ENCODE measurements around the gene NVL. TPM values are rescaled to one million over a fixed set of nuclear protein-coding genes. Genes with fewer than 3 reads are reported as not detected.

NVL gene
- total and polyA plus RNA-seq, 2 of the 4 experiments (the other 2 are of a cell fraction): 16.5 to 18.4 TPM

GRCh38 chr1:224358237-224358636 lies 28.3 kb upstream of the NVL start:
- Histone ChIP-seq H3K4me1 (ENCODE audit: control insufficient read depth, insufficient read depth, low read length) (peaks cover 2% of the 10 kb centered on the region), H3K14ac (replicated peaks; ENCODE audit: low read depth, low read length) (0 out of 2 replicates have a peak overlapping the region, but pooled peaks have one; percentile 5), H3K9me3 (ENCODE audit: control insufficient read depth, insufficient read depth, low read length) (no peaks in the 10 kb centered on the region), H3K4me2 (ENCODE audit: low read depth, low read length) (peak overlapping the region; percentile 63; the same call in 1 of the 2 replicates), H2BK5ac (ENCODE audit: low read depth, low read length, poor library complexity, severe bottlenecking) (no peak overlapping the region), H3K27me3 (ENCODE audit: control insufficient read depth, insufficient read depth, low read length) (no peaks in the 10 kb centered on the region), H2BK15ac (ENCODE audit: low read depth, low read length) (no peak overlapping the region), H3K56ac (ENCODE audit: extremely low read depth, insufficient read depth, low read length) (no peak overlapping the region), H3K79me1 (ENCODE audit: low read depth in 1 of 2, low read length in 2 of 2) (peaks cover 17 to 46% of the 10 kb centered on the region in 2 experiments; a peak in 3 of 4 replicates), H4K91ac (ENCODE audit: insufficient read depth, low read depth, low read length) (no peak overlapping the region), H3K4me3 (ENCODE audit: insufficient read depth, low read depth, low read length) (no peak overlapping the region), H3K9me1 (ENCODE audit: insufficient read depth, low read length) (peaks cover 5% of the 10 kb centered on the region; the same call in 1 of the 2 replicates), H2AK9ac (replicated peaks; ENCODE audit: low read depth, low read length, poor library complexity) (no peak overlapping the region), H2AFZ (replicated peaks; ENCODE audit: low read length, poor library complexity) (no peak overlapping the region), H2BK120ac (ENCODE audit: low read depth, low read length) (no peak overlapping the region), H4K8ac (ENCODE audit: low read depth in 2 of 2, low read length in 2 of 2) (peak overlapping the region in 1 of 2 experiments; percentile 3; a peak in 1 of 4 replicates), H3K18ac (ENCODE audit: low read depth, low read length) (no peak overlapping the region), H2BK20ac (ENCODE audit: low read depth, low read length) (no peak overlapping the region), H4K5ac (ENCODE audit: low read depth, low read length) (no peak overlapping the region), H3K9ac (ENCODE audit: low read depth, low read length) (no peak overlapping the region; the same call in 1 of the 2 replicates), H3K36me3 (ENCODE audit: control insufficient read depth, insufficient read depth, low read length) (no peaks in the 10 kb centered on the region), H3K27ac (ENCODE audit: insufficient read depth, low read length) (no peak overlapping the region), H4K20me1 (ENCODE audit: insufficient read depth, low read length) (peaks cover 12% of the 10 kb centered on the region), H2AK5ac (ENCODE audit: low read depth, low read length) (no peak overlapping the region), H3K4ac (ENCODE audit: low read depth, low read length) (no peak overlapping the region), H3K23ac (ENCODE audit: low read depth, low read length) (peak overlapping the region; percentile 44; the same call in 1 of the 2 replicates)
- CTCF ChIA-PET: interaction anchor here (1.2 kb wide), 1 partner anchor 16 kb away, joined by 3 read pairs; no protein-coding TSS in a partner anchor
- BruUV-seq (replicated peaks): no TSS peak
- WGBS, 2 experiments (ENCODE audit: extremely low coverage in 2 of 2, insufficient read length in 1 of 2): no CpG with 5 or more reads among the region's 4 CpGs
- POLR2A ChIA-PET (ENCODE audit: unreplicated experiment): no interaction called here
- intact Hi-C loops (cut with micrococcal nuclease) (no loop called here), dilution Hi-C loops (cut with HindIII; ENCODE audit: low sequenced_read_pairs, unreplicated experiment) (no loop called here), in situ Hi-C loops (cut with MboI; ENCODE audit: low sequenced_read_pairs) (no loop called here)
- DNase-seq (no peak), ATAC-seq (ENCODE audit: low read depth) (no peak)
- TF ChIP-seq FOS (IDR thresholded peaks at IDR 0.05; ENCODE audit: low read depth, low read length) (no peak), BHLHE40 (IDR thresholded peaks at IDR 0.05; ENCODE audit: low read depth, low read length) (no peak), RCOR1 (IDR thresholded peaks at IDR 0.05; ENCODE audit: insufficient replicate concordance, low read length) (no peak), RFX5 (IDR thresholded peaks at IDR 0.05; ENCODE audit: low read depth, low read length) (no peak), NFE2L2 (IDR thresholded peaks at IDR 0.05; ENCODE audit: low read depth, low read length) (no peak), MAFK (IDR thresholded peaks at IDR 0.05; ENCODE audit: low read depth, low read length) (no peak), MAZ (IDR thresholded peaks at IDR 0.05; ENCODE audit: borderline replicate concordance, low read depth, low read length) (no peak)

Measured in IMR-90 (cell line).